ENCODE data around the gene MTSS2. TPM values are rescaled to one million over a fixed set of nuclear protein-coding genes. Genes with fewer than 3 reads are reported as not detected.

MTSS2 gene
- total RNA-seq, 4 donors from 2014 or later: 42.6 to 160 (median 93.9) TPM

DNA sequence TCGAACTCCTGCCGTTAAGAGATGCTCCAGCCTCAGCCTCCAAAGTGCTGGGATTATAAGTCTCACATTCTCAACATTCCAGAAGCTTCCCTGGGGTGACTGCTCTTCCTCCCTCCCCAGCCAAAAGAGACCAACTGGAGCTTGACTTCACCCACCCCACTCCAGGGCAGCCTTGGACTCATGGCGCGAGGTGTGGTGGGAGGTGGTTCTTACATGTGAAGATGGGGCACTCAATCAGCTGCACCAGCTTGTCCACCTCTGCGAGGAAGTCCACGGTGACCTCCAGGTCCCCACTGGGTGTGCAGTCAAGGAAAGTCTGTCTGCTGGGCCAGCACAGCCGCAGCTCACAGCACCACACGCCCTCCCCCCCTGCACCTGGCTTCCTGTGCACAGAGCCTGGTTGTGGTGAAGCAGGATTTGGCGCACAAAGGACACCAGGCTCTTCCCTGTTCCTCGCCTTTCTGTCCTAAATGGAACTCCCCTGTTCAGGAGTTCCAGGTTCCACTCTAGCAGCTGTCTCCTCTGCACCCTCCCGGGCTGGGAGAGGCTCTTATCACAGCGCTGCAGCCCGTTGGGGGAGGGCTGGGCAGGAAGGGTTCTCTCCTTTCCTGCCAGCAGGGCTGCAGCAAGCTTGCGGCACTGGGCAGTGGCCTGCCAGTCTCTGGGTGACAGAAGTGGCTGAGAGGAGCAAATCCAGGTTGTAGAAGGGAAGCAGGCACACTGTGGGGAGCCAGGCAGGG is 9.6 kb upstream of the MTSS2 start:
- H3K4me1 ChIP-seq: peaks cover 77 to 90% of the 10 kb centered on the region in 2 donors
- TF ChIP-seq, protein P1, sequence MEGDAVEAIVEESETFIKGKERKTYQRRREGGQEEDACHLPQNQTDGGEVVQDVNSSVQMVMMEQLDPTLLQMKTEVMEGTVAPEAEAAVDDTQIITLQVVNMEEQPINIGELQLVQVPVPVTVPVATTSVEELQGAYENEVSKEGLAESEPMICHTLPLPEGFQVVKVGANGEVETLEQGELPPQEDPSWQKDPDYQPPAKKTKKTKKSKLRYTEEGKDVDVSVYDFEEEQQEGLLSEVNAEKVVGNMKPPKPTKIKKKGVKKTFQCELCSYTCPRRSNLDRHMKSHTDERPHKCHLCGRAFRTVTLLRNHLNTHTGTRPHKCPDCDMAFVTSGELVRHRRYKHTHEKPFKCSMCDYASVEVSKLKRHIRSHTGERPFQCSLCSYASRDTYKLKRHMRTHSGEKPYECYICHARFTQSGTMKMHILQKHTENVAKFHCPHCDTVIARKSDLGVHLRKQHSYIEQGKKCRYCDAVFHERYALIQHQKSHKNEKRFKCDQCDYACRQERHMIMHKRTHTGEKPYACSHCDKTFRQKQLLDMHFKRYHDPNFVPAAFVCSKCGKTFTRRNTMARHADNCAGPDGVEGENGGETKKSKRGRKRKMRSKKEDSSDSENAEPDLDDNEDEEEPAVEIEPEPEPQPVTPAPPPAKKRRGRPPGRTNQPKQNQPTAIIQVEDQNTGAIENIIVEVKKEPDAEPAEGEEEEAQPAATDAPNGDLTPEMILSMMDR (IDR thresholded peaks at IDR 0.05 in 4 of 5, conservative IDR thresholded peaks at IDR 0.05 in 1 of 5): peak in 2 of 5 experiments; percentile 18 to 25
- peak; percentile 30 to 31 for TF ChIP-seq POLR2A (IDR thresholded peaks at IDR 0.05)
- DNase-seq: peak; percentile 56 to 84
- H3K9me3 ChIP-seq: no peaks in the 10 kb centered on the region
- no peaks in the 10 kb centered on the region for H3K36me3 ChIP-seq
- no peak overlapping the region for H3K4me3 ChIP-seq
- intact Hi-C loops (cut with DNase I; ENCODE audit: low total_unique reads) (no loop called here), in situ Hi-C loops (cut with MboI; ENCODE audit: low sequenced_read_pairs in 4 of 4) (no loop called here)
- peak; percentile 14 to 32 for ATAC-seq
- no peaks in the 10 kb centered on the region for H3K27me3 ChIP-seq
- H3K27ac ChIP-seq: peak overlapping the region; percentile 88 to 97 (median 94)

DNA sequence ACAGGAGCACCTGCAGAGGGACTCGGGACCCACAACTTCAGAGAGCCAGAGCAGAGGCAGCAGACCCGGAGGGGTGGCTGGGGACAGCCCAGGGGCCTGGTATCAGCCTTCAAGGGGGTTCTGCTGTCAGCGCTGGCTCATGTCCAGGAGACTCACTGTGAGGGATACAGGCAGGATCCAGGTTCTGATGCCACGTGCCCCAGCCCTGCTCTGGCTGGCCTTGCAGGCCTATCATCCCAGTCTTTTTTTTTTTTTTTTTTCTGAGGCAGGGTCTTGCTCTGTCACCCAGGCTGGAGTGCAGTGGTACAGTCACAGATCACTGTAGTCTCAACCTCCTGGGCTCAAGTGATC is 9.0 kb upstream of the MTSS2 start:
- no peaks in the 10 kb centered on the region for H3K27me3 ChIP-seq
- H3K27ac ChIP-seq: peak overlapping the region; percentile 88 to 97 (median 94)
- in situ Hi-C loops (cut with MboI; ENCODE audit: low sequenced_read_pairs in 4 of 4): no loop called here
- no peaks in the 10 kb centered on the region for H3K36me3 ChIP-seq
- intact Hi-C loops (cut with DNase I; ENCODE audit: low total_unique reads): no loop called here
- H3K4me3 ChIP-seq: no peak overlapping the region
- TF ChIP-seq, protein P1 (IDR thresholded peaks at IDR 0.05 in 4 of 5, conservative IDR thresholded peaks at IDR 0.05 in 1 of 5): no peak
- no peak for TF ChIP-seq POLR2A (IDR thresholded peaks at IDR 0.05)
- no peak for ATAC-seq
- DNase-seq: no peak
- peaks cover 77 to 90% of the 10 kb centered on the region in 2 donors for H3K4me1 ChIP-seq
- no peaks in the 10 kb centered on the region for H3K9me3 ChIP-seq

DNA sequence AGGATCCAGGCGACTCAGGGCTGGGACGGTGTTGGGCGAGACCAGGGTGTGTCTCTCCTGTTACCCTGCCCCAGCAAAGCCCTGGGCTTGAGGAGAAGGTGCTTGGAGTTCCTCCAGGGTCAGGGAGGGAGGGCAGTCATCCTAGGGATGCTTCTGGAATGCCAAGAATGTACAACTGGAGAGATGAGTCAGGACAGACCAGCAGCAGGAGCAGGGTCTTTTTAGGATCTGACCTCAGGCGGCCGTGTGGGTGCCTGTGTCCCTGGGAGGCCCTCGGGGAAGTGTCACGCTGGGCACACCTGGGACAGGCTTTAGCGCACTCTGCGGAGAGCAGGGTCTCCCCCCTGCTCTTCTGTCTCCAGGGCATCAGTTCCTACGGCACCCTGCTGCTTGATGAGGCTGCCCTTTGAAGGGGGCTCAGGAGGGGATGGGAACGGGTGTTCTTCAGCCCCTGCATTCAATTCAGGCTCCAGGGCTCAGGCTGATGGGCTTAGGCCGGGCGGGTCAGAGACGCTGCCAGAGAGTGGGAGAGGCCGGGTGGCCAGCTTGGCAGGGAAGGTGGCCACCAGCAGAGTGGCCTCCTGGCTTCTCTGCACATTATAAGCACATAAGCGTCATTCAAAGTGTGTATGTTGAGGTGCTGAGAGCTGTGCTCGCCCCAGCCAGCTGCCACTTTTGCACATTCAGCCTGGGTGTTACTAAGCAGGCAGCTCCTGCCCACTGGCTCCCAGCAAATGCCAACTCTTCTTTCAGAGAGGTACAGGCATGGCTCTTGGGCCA is 8.4 kb upstream of the MTSS2 start:
- intact Hi-C loops (cut with DNase I; ENCODE audit: low total_unique reads): no loop called here
- Histone ChIP-seq H3K27me3 (no peaks in the 10 kb centered on the region), H3K4me3 (no peak overlapping the region), H3K27ac (peak overlapping the region; percentile 88 to 97 (median 94)), H3K36me3 (no peaks in the 10 kb centered on the region), H3K4me1 (peaks cover 80 to 92% of the 10 kb centered on the region in 2 donors), H3K9me3 (no peaks in the 10 kb centered on the region)
- DNase-seq (peak; percentile 56 to 87), ATAC-seq (peak; percentile 16 to 29)
- no peak for TF ChIP-seq POLR2A (IDR thresholded peaks at IDR 0.05)
- TF ChIP-seq, protein P1 (IDR thresholded peaks at IDR 0.05 in 4 of 5, conservative IDR thresholded peaks at IDR 0.05 in 1 of 5): no peak
- in situ Hi-C loops (cut with MboI; ENCODE audit: low sequenced_read_pairs in 4 of 4): no loop called here

DNA sequence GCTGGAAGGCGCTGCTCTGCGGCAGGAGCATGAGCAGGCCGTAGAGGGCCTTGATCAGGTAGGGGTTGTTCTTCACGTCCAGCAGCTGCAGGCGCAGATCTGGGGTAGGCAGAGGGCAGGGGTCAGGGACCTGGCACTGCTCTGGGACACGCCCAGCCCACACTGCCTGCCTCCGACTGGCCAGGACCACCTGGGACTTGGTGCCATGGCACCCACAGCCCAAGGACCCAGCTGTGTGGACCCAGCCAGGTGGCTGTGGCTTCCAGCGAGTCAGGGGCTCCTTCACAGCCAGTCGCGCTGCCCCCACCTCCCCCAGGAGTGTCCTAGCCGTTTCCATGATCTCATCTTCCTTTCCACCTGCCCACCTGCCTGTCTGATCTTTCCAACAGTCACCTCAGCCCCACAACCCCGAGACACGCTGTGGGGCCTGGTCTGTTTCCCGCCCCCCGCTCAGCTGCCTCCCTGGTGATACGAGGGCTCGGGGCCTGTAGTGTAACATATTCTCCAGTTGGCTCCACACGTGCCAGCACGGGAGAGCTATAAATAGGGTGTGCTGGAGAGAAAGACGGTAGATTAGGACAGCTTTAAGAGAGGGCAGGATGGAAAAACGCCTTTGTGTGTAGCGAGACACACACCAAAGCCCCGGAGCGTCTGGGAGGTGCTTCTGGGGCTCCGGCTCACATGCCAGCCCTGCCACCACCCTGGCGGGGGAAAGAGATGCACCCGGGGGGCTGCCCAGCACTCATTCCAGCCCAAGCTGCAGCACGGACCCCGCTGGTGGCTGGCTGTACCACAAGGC is 7.2 kb upstream of the MTSS2 start:
- H3K4me3 ChIP-seq: peak overlapping the region in 2 of 4 donors; percentile 27 to 34
- TF ChIP-seq POLR2A (IDR thresholded peaks at IDR 0.05): peak; percentile 87 to 88
- TF ChIP-seq, protein P1 (IDR thresholded peaks at IDR 0.05 in 4 of 5, conservative IDR thresholded peaks at IDR 0.05 in 1 of 5): no peak
- intact Hi-C loops (cut with DNase I; ENCODE audit: low total_unique reads): no loop called here
- H3K27ac ChIP-seq: peak overlapping the region; percentile 88 to 97 (median 94)
- peak; percentile 48 to 67 for ATAC-seq
- H3K36me3 ChIP-seq: no peaks in the 10 kb centered on the region
- peaks cover 89 to 100% of the 10 kb centered on the region in 2 donors for H3K4me1 ChIP-seq
- DNase-seq: peak; percentile 88 to 91
- H3K9me3 ChIP-seq: no peaks in the 10 kb centered on the region
- in situ Hi-C loops (cut with MboI; ENCODE audit: low sequenced_read_pairs in 4 of 4): no loop called here
- H3K27me3 ChIP-seq: no peaks in the 10 kb centered on the region

Measured in gastrocnemius medialis (tissue), 4 donors.